ENCODE measurements around the gene OSCAR.

- no peak for TF ChIP-seq CTCF (IDR thresholded peaks at IDR 0.05 in 4 of 5, conservative IDR thresholded peaks at IDR 0.05 in 1 of 5)
- TF ChIP-seq POLR2A (IDR thresholded peaks at IDR 0.05) = no peak
These were observed 45.0 kb upstream of the OSCAR start for GRCh38 chr19:54145541-54146158.

Measured in gastrocnemius medialis (tissue), 4 donors.